Fibroblast of skin of abdomen (primary cell): ENCODE results near the gene HNRNPL.
A peak's percentile ranks its signal among the peaks of the same experiment; 100 is the strongest.
"Not testable (repeated sequence)": the region's sequence is repeated elsewhere in the genome, so short reads cannot be mapped to it uniquely, and the experiment has no call there.

ENCODE experiments used
- DNase-seq: peaks from one replicate; pipeline ENCODE4 v3.0.0-alpha.2; 2013

Gene HNRNPL

GRCh38 chr19:38829203-38829602 lies 20.6 kb downstream of the HNRNPL start:
- DNase-seq: peak; percentile 42

DNA sequence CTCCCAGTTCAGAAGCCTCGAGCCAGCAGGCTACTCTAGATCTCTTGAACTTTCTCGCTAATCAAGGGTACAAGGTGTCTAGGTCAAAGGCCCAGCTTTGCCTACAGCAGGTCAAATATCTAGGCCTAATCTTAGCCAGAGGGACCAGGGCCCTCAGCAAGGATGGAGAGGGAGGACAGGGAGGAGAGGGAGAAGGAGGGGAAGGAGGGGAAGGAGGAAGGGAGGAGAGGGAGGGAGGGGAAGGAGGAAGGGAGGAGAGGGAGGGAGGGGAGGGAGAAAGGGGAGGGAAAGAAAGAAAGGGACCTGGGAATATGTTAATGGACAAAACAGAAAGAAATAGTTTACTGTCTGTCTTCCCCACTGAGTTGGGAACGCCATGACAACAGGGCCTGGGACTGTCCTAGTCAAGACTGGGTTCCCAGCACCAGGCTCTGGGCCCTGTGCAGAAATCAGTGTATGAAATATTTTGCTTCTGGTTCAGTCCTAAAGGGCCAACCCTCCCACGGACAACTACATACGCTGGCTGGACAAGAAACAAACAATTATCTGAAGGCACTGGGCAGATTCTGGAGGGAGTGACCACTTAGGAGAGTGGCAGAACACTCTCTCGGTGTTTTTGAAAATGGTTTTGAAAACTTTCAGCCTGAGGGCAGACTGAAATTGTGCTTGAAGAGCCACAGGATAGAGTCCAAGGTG lies 22.8 kb downstream of the HNRNPL start:
- no peak for DNase-seq

DNA sequence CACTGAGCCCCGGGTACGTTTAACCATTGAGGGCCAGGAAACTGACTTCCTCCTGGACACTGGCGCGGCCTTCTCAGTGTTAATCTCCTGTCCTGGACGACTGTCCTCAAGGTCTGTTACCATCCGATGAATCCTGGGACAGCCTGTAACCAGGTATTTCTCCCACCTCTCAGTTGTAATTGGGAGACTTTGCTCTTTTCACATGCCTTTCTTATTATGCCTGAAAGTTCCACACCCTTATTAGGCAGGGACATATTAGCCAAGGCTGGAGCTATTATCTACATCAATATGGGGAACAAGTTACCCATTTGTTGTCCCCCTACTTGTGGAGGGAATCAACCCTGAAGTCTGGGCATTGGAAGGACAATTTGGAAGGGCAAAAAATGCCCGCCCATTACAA lies 23.9 kb downstream of the HNRNPL start:
- not testable (repeated sequence) for DNase-seq

DNA sequence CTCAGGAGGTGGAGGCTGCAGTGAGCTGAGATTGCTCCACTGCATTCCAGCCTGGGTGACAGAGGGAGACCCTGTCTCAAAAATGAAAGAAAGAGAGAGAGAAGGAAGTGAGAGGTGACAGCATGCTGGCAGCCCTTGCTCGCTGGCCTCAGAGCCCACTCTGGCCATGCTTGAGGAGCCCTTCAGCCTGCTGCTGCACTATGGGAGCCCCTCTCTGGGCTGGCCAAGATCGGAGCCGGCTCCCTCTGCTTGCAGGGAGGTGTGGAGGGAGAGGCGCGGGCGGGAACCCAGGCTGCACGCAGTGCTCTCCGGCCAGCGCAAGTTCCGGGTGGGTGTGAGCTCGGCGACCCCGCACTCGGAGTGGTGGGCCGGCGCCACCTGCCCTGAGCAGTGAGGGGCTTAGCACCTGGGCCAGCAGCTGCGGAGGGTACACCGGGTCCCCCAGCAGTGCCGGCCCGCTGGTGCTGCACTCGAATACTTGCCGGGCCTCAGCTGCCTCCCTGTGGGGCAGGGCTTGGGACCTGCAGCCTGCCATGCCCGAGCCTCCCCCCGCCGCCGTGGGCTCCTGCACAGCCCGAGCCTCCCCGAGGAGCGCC lies 28.5 kb downstream of the HNRNPL start:
- not testable (repeated sequence) for DNase-seq

DNA sequence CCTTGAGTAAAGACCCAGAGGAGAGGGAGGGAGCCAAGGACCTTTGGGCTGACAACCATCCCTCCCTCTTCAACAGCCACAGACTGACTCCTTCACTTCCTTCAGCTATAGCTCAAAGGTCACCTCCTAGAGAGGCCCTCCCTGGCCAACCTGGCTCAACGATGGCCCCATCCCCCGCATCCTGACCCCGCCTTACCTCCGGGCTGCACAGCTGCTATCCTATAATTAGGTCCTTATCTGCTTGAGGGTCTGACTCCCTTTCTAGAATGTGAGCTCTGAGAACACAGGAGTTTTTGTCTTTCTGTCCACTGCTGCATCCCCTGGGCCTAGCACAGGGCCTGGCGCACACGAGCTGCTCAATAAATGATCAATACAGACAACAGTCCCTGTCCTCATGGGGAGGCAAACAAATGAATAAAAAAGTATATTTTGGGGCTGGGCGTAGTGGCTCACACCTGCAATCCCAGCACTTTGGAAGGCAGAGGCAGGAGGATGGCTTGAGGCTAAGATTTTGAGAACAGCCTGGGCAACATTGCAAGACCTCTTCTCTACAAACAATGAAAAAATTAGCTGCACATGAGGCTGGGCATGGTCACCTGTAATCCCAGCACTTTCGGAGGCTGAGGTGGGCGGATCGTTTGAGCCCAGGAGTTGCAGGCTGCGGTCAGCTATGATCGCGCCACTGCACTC lies 30.4 kb downstream of the HNRNPL start:
- DNase-seq: no peak

- no peak for DNase-seq
These were observed 32.7 kb downstream of the HNRNPL start for GRCh38 chr19:38817081-38817480.

- no peak for DNase-seq
These were observed 33.5 kb downstream of the HNRNPL start for GRCh38 chr19:38816131-38816750.

DNA sequence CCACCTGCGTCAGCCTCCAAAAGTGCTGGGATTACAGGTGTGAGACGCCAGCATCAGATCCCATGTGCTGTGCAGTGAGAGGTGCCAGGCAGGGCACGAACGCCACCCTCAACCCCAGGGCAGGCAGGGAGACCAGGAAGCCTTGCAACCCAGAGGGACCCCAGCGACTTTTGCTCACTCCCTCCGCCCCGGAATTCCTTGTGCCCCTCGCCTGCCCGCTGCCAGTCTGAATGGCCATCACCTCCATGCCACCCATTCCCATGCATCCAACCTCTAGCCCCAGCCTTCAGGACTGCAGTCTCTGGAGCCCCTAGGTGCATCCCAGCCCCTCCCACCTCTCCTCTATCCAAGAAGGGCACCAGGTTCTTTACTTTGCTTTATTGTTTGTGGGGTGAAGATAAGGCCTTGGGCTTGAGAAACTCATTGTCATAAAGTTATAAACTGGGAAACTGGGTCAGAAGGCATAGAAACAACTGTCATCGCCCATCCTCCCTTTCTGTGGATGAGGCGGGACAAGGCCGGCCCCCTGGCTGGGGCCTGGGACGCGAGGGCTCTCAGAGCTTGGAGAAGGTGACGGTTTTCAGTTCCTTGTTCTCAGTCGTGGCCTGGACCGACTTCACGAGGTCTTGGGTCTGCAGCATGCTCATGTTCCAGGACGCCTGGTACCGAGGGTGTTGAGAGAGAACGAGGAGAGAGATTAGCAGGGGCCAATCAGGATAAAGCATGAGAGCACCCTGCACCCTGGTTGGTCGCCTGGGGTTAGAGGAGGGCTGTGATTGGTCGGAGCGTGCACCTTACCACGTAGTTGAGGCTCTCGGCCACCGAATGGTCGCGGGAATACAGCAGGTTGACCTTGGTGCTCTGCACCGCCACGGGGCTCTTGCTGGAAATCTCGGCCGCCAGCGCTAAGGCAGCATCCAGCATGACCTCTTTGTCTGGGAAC lies 34.5 kb downstream of the HNRNPL start:
- DNase-seq: no peak

DNA sequence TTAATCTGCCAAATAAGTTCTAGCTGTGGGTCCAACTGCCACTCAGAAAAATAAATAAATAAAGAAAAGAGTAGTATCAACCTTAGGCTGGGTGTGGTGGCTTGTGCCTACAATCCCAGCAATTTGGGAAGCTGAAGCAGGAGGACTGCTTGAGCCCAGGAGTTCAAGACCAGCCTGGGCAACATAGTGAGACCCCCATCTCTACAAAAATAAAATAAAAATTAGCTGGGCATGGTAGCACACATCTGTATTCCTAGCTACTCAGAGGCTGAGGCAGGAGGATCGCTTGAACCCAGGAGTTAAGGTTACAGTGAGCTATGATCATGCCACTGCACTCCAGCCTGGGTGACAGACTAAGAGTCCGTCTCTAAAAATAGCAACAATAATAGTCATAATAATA lies 35.9 kb downstream of the HNRNPL start:
- not testable (repeated sequence) for DNase-seq

DNA sequence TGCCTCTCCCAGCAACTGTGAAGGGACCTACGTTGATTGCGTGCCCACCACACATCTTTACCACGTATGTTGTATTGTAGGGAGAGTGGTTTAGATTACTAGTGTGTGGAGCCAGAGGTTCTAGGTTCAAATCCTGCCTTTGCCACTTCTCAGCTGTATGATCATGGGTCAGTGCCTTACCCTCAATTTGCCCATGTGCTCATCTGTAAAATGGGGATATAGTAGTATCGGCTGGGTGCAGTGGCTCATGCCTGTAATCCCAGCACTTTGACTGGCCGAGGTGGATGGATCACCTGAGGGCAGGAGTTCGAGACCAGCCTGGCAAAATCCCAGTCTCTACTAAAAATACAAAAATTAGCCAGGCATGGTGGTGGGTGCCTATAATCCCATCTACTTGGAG lies 36.5 kb downstream of the HNRNPL start:
- no peak for DNase-seq

GRCh38 chr19:38812841-38813320 lies 36.9 kb downstream of the HNRNPL start, which contains the start of gene LGALS4:
LGALS4 (minus strand) TSS chr19:38812945; CDS start chr19:38812886, 59 bp downstream.
- DNase-seq: no peak

DNA sequence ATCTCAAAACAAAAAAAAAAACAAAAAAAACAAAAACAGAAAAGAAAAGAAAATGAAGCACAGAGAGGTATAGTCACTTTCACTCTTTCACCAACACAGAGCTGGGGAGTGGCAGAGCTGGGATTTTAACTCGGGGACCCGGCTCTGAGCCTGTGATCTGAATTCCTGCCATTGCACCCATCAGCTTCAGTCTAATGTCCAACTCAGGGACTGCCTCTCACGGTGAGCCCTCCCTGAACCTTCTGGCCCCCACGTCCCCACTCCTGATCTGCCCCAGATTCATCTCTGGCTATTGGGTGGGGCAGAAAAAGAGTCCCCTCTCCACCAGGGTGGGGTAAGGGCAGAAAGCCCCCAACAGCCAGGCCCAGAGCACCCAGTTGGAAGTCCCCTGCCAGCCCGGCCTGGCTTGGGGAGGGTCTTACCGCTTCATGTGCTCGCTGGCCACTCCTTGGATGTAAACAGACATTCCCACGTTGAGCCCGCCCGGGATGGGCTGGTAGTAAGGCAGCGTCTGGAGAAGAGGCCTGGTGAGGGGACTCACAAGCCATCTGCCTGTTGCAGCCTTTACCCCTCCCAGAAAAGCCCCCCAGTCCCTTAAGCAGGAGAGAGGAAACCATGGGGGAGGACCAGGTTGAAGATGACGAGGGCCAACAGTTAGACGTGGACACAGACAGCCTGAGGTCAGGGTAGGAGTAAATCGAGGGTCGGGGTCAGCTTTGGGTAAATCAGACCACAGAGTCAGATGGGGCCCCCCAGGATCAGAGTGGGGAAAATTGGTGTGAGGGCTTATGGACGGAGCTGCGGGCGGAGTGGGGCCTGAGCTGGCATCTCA lies 37.6 kb downstream of the HNRNPL start:
- no peak for DNase-seq

DNA sequence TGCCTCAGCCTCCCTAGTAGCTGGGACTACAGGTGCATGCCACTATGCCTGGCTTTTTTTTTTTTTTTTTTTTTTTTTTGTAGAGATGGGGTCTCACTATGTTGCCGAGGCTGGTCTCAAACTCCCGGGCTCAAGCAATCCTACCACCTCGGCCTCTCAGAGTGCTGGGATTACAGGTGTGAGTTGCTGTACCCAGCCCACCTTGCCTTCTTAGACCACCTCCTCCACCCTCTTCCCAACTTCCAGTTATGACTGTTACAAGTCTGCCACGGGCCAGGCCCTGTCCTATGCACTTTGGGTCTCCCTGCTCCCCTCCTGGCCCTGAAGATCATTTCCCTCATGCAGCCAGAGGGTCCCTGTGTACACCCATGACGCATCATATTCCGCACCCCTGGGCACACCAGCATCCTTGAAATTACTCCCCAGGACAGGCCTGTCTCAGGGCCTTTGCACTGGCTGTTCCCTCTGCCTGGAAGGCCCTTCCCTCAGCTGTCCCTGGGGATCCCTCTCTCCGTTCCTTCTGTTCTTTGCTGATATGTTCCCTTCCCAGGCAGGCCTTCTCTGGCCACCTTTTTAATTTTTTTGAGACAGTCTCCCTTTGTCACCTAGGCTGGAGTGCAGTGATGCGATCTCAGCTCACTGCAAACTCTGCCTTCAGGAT lies 40.1 kb downstream of the HNRNPL start:
- no peak for DNase-seq

- DNase-seq: no peak
These were observed 41.0 kb downstream of the HNRNPL start for GRCh38 chr19:38808741-38809140.

DNA sequence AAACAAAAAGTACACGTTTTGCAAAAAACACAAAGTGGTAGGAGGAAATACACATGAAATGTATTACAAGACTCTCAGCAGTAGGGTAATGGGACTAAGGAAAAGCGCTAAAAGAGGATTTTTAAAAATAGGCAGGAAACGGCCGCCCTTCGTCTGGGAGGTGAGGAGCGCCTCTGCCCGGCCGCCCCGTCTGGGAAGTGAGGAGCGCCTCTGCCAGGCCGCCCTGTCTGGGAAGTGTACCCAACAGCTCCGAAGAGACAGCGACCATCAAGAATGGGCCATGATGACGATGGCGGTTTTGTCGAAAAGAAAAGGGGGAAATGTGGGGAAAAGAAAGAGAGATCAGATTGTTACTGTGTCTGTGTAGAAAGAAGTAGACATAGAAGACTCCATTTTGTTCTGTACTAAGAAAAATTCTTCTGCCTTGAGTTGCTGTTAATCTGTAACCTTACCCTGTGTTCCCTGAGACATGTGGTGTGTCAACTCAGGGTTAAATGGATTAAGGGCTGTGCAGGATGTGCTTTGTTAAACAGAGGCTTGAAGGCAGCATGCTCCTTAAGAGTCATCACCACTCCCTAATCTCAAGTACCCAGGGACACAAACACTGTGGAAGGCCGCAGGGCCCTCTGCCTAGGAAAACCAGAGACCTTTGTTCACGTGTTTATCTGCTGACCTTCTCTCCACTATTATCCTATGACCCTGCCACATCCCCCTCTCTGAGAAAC lies 42.2 kb downstream of the HNRNPL start:
- DNase-seq: not testable (repeated sequence)

GRCh38 chr19:38806371-38806770 lies 43.4 kb downstream of the HNRNPL start:
- DNase-seq: no peak

GRCh38 chr19:38805180-38805579 lies 44.6 kb downstream of the HNRNPL start:
- DNase-seq: no peak

- no peak for DNase-seq
These were observed 46.2 kb downstream of the HNRNPL start for GRCh38 chr19:38803543-38803942.

GRCh38 chr19:38801359-38802095 lies 48.3 kb downstream of the HNRNPL start:
- DNase-seq: no peak
